Activated naive CD4-positive, alpha-beta T cell (primary cell): ENCODE results near the gene DDC.
"Not testable (repeated sequence)": the region's sequence is repeated elsewhere in the genome, so short reads cannot be mapped to it uniquely, and the experiment has no call there.

ENCODE experiments used
- DNase-seq, 4 experiments: peaks; one replicate each; lab custom pipeline; 2025; lab: John Stamatoyannopoulos, UW

Gene DDC

GRCh38 chr7:50589364-50589763 is 24.2 kb upstream of the DDC start:
- DNase-seq: no peak

- no peak for DNase-seq
Measured at GRCh38 chr7:50588937-50589336, 23.7 kb upstream of the DDC start.

- DNase-seq: no peak
Measured at GRCh38 chr7:50587737-50588136, 22.5 kb upstream of the DDC start.

- no peak for DNase-seq
Measured at GRCh38 chr7:50584793-50585408, 19.7 kb upstream of the DDC start.

- DNase-seq: no peak
Measured at GRCh38 chr7:50584386-50584785, 19.2 kb upstream of the DDC start.

- DNase-seq: not testable (repeated sequence)
Measured at GRCh38 chr7:50583295-50583694, 18.1 kb upstream of the DDC start.

- DNase-seq: not testable (repeated sequence)
Measured at GRCh38 chr7:50582271-50582670, 17.1 kb upstream of the DDC start.

GRCh38 chr7:50580666-50581065 is 15.5 kb upstream of the DDC start:
- DNase-seq: not testable (repeated sequence)

- no peak for DNase-seq
Measured at GRCh38 chr7:50580057-50580456, 14.9 kb upstream of the DDC start.

GRCh38 chr7:50578105-50578504 is 12.9 kb upstream of the DDC start:
- not testable (repeated sequence) for DNase-seq

GRCh38 chr7:50577569-50577968 is 12.4 kb upstream of the DDC start:
- DNase-seq: no peak

- not testable (repeated sequence) for DNase-seq
Measured at GRCh38 chr7:50576388-50576787, 11.2 kb upstream of the DDC start.

GRCh38 chr7:50567715-50568261 is 2.6 kb upstream of the DDC start:
- DNase-seq: no peak

GRCh38 chr7:50565977-50566376 is 772 bp upstream of the DDC start:
- DNase-seq: no peak

GRCh38 chr7:50565559-50565916 is 333 bp upstream of the DDC start:
- DNase-seq: no peak

GRCh38 chr7:50564171-50564570 is 1.0 kb downstream of the DDC start:
- DNase-seq: no peak

- no peak for DNase-seq
Measured at GRCh38 chr7:50562136-50562535, 3.1 kb downstream of the DDC start.

- no peak for DNase-seq
Measured at GRCh38 chr7:50560865-50561351, 4.3 kb downstream of the DDC start.

GRCh38 chr7:50559881-50560280 is 5.3 kb downstream of the DDC start:
- no peak for DNase-seq

- DNase-seq: no peak
Measured at GRCh38 chr7:50558294-50559053, 6.7 kb downstream of the DDC start.

- DNase-seq: no peak
Measured at GRCh38 chr7:50557099-50557498, 8.1 kb downstream of the DDC start.

- no peak for DNase-seq
Measured at GRCh38 chr7:50556247-50556991, 8.8 kb downstream of the DDC start.
